Measurements from ENCODE around the gene GPR25.

GPR25 gene

GRCh38 chr1:200894712-200895442, 22.1 kb downstream of the GPR25 start, which contains the start of gene INAVA:
Gene INAVA (plus strand): TSS chr1:200894900. CDS start chr1:200898401, 3,501 bp downstream.
- DNase-seq (ENCODE audit: low spot score), result no peak

GRCh38 chr1:200895443-200895789, 22.6 kb downstream of the GPR25 start:
- no peak for DNase-seq (ENCODE audit: low spot score)

- DNase-seq (ENCODE audit: low spot score), result no peak
These were observed 23.2 kb downstream of the GPR25 start for GRCh38 chr1:200895801-200896530.

- DNase-seq (ENCODE audit: low spot score), result no peak
These were observed 23.9 kb downstream of the GPR25 start for GRCh38 chr1:200896531-200897196.

- no peak for DNase-seq (ENCODE audit: low spot score)
These were observed 24.5 kb downstream of the GPR25 start for GRCh38 chr1:200897259-200897658.

GRCh38 chr1:200899015-200899386, 26.2 kb downstream of the GPR25 start:
- DNase-seq (ENCODE audit: low spot score), result no peak

GRCh38 chr1:200899451-200899915, 26.7 kb downstream of the GPR25 start:
- no peak for DNase-seq (ENCODE audit: low spot score)

- DNase-seq (ENCODE audit: low spot score), result no peak
These were observed 27.4 kb downstream of the GPR25 start for GRCh38 chr1:200899954-200900867.

- DNase-seq (ENCODE audit: low spot score), result no peak
These were observed 28.1 kb downstream of the GPR25 start for GRCh38 chr1:200900877-200901276.

- no peak for DNase-seq (ENCODE audit: low spot score)
These were observed 28.6 kb downstream of the GPR25 start for GRCh38 chr1:200901350-200901749.

GRCh38 chr1:200901796-200902444, 29.1 kb downstream of the GPR25 start:
- no peak for DNase-seq (ENCODE audit: low spot score)

- DNase-seq (ENCODE audit: low spot score), result no peak
These were observed 31.0 kb downstream of the GPR25 start for GRCh38 chr1:200903793-200904192.

GRCh38 chr1:200904772-200905171, 32.0 kb downstream of the GPR25 start:
- DNase-seq (ENCODE audit: low spot score), result no peak

- no peak for DNase-seq (ENCODE audit: low spot score)
These were observed 32.8 kb downstream of the GPR25 start for GRCh38 chr1:200905411-200906052.

GRCh38 chr1:200906491-200906890, 33.7 kb downstream of the GPR25 start:
- no peak for DNase-seq (ENCODE audit: low spot score)

GRCh38 chr1:200907611-200908097, 34.9 kb downstream of the GPR25 start:
- DNase-seq (ENCODE audit: low spot score), result no peak

- no peak for DNase-seq (ENCODE audit: low spot score)
These were observed 35.5 kb downstream of the GPR25 start for GRCh38 chr1:200908191-200908868.

GRCh38 chr1:200909071-200909470, 36.3 kb downstream of the GPR25 start:
- DNase-seq (ENCODE audit: low spot score), result no peak

GRCh38 chr1:200909757-200910239, 37.0 kb downstream of the GPR25 start:
- no peak for DNase-seq (ENCODE audit: low spot score)

- DNase-seq (ENCODE audit: low spot score), result no peak
These were observed 38.6 kb downstream of the GPR25 start for GRCh38 chr1:200911361-200911760.
